ENCODE data around the gene TTC17.
"Not testable (repeated sequence)": the region's sequence is repeated elsewhere in the genome, so short reads cannot be mapped to it uniquely, and the experiment has no call there.

The TTC17 gene

DNA sequence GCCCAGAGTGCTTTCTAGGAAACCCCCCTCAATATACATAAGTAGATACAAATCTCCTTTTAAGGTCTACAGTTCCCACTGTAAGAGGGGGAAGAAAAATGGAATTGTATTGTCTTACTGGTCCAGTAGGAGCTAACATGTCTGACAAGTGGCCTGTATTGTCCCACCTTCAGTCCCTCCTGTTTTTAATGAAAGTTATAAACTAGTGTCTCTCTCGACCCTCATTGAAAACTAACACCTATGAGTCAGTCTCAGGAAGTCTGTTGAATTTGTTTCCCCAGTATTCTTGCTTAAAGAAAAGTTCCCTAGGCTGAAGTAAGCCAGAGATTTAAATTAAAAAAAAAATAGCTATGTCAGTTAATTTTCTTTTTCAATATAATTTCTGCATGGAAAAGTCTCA is 69.3 kb downstream of the TTC17 start:
- TF ChIP-seq CTCF (conservative IDR thresholded peaks at IDR 0.05; ENCODE audit: low read depth), result no peak
- DNase-seq (ENCODE audit: low spot score), result no peak
- ChIA-PET POLR2A (ENCODE audit: low non-redundant PET) (no interaction called here), CTCF (no interaction called here)
- H3K27ac ChIP-seq, result no peak overlapping the region

DNA sequence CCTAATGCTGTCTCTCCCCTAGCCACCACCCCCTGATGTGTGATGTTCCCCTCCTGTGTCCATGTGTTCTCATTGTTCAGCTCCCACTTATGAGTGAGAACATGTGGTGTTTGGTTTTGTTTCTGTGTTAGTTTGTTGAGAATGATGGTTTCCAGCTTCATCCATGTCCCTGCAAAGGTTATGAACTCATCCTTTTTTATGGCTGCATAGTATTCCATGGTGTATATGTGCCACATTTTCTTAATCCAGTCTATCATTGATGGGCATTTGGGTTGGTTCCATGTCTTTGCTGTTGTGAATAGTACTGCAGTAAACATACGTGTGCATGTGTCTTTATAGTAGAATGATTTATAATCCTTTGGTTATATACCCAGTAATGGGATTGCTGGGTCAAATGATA is 72.2 kb downstream of the TTC17 start:
- H3K27ac ChIP-seq; CTCF ChIA-PET; DNase-seq (ENCODE audit: low spot score); POLR2A ChIA-PET (ENCODE audit: low non-redundant PET): not testable (repeated sequence)

- H3K27ac ChIP-seq, result no peak overlapping the region
- POLR2A ChIA-PET (ENCODE audit: low non-redundant PET), result no interaction called here
- TF ChIP-seq CTCF (conservative IDR thresholded peaks at IDR 0.05; ENCODE audit: low read depth), result no peak
- DNase-seq (ENCODE audit: low spot score), result no peak
- CTCF ChIA-PET, result no interaction called here
Observed at GRCh38 chr11:43434893-43435292, 76.2 kb downstream of the TTC17 start.

DNA sequence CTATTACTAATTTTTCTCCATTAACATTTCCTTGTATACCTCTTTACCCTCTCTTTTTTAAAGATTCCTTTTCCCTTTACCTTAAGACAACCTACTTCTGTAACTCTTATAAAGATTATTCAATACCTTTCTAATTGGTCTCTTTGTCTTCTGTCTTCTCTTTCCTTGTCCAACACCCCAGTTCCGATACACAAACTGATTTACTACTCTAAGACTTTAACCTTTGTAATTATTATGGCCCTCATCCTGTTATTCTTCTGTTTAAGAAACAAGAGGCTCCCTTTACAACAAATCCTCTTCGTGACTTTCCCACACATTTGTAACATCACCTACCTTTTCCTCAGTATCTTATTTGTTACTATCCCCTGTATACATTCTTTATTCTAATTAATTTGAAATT is 81.8 kb downstream of the TTC17 start:
- no peak for DNase-seq (ENCODE audit: low spot score)
- CTCF ChIA-PET, result no interaction called here
- H3K27ac ChIP-seq, result no peak overlapping the region
- TF ChIP-seq CTCF (conservative IDR thresholded peaks at IDR 0.05; ENCODE audit: low read depth), result no peak
- POLR2A ChIA-PET (ENCODE audit: low non-redundant PET), result no interaction called here

- DNase-seq (ENCODE audit: low spot score), result no peak
- H3K27ac ChIP-seq, result no peak overlapping the region
- no peak for TF ChIP-seq CTCF (conservative IDR thresholded peaks at IDR 0.05; ENCODE audit: low read depth)
- ChIA-PET POLR2A (ENCODE audit: low non-redundant PET) (no interaction called here), CTCF (no interaction called here)
Observed at GRCh38 chr11:43443811-43444210, 85.1 kb downstream of the TTC17 start.

- no peak for DNase-seq (ENCODE audit: low spot score)
- no peak for TF ChIP-seq CTCF (conservative IDR thresholded peaks at IDR 0.05; ENCODE audit: low read depth)
- ChIA-PET POLR2A (ENCODE audit: low non-redundant PET) (no interaction called here), CTCF (no interaction called here)
- H3K27ac ChIP-seq, result no peak overlapping the region
Observed at GRCh38 chr11:43447151-43447550, 88.4 kb downstream of the TTC17 start.

GRCh38 chr11:43458486-43458885 is 99.8 kb downstream of the TTC17 start:
- TF ChIP-seq CTCF (conservative IDR thresholded peaks at IDR 0.05; ENCODE audit: low read depth), result no peak
- CTCF ChIA-PET, result no interaction called here
- DNase-seq (ENCODE audit: low spot score), result no peak
- no peak overlapping the region for H3K27ac ChIP-seq
- POLR2A ChIA-PET (ENCODE audit: low non-redundant PET), result no interaction called here
